NCI-H2227 (cell line): ENCODE measurements around the gene FASN.

Source experiments
- DNase-seq: peaks from one replicate; lab custom pipeline; 2025; ENCODE audit not compliant: unreplicated experiment; lab: John Stamatoyannopoulos, UW

Gene FASN

GRCh38 chr17:82103553-82104451, 5.8 kb upstream of the FASN start:
- DNase-seq: no peak

DNA sequence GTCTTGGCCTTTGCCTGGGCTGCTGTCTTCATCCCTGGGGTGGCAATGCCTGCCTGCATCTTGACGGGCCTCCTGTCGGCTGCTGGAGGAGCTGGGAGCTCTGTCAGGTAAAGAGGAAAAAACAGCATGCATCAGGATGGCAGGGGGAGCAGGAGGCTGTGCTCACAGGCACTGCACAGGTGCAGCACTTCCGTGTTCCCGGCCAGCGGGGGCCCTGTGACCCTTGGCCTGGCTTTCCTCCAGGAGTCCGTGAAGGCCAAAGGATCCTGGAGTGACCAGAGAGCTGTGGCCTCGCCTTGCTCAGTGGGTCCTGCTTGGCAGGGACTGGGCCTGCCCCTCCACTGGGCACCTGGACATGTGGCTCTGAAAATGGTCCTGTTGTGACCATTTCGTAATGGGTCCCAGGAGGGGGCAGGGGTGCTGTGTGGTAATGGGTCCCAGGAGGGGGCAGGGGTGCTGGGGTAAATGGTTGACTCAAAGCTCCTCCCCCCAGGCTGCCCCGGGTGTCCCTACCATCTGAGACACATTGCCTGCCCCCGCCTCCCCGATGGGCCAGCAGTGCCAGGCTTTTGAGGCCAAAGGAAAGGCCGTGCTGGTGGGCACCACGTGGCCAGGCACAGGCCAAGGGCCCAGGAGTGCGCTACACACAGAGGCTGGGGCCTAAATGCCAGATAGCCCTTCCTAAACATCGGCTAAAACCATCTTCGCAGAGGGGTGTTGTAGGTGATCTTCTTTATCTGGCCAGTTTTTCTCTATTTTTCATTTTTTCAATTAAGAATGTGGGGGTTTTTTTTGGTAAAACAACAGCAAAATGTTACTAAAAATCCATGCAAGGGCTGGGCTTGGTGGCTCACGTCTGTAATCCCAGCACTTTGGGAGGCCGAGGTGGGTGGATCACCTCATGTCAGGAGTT, 4.0 kb upstream of the FASN start:
- no peak for DNase-seq

GRCh38 chr17:82101301-82101715, 3.3 kb upstream of the FASN start:
- no peak for DNase-seq

- no peak for DNase-seq
Observed at GRCh38 chr17:82100502-82101298, 2.7 kb upstream of the FASN start.

DNA sequence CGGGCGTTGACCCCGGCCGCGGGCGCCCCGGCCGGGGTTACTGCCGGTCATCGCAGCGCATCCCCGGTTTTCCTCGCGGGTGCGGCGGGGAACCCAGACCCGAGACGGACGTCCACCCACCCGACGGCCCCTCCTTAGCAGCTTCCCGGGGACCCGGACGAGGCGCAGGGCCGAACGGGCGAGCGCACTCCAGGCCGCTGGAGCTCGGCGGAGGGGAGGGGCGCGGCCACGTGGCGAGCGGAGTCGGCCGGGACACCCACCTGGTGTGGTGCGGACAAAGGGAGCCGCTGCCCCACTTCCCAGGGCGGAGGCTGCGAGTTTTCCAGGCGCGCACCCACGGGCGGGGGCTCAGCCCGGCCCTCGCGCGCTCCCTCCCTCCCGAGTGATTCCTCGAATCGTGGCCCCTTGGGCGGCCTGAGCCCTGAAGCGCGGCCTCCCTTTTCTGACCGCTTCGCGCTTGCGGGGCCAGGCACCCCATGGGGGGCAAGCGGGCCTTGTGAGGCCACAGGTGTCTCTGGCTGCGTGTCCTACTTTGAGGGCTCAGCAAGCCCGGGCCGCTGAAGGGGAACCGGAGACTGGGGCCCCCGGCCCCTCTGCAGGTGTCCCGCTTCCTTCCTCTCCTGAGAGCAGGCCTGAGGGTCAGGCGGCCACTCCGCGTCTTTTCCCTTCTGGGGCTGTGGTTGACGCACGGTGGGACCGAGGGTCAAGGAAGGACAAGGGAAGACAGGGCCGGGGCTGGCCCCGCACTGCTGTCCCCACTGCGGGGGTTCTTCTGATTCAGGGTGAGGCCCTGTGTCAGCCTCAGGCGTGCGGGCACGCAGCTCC, 1.1 kb upstream of the FASN start:
- DNase-seq: peak; percentile 57

GRCh38 chr17:82097919-82098168, 192 bp downstream of the FASN start:
- DNase-seq: no peak

DNA sequence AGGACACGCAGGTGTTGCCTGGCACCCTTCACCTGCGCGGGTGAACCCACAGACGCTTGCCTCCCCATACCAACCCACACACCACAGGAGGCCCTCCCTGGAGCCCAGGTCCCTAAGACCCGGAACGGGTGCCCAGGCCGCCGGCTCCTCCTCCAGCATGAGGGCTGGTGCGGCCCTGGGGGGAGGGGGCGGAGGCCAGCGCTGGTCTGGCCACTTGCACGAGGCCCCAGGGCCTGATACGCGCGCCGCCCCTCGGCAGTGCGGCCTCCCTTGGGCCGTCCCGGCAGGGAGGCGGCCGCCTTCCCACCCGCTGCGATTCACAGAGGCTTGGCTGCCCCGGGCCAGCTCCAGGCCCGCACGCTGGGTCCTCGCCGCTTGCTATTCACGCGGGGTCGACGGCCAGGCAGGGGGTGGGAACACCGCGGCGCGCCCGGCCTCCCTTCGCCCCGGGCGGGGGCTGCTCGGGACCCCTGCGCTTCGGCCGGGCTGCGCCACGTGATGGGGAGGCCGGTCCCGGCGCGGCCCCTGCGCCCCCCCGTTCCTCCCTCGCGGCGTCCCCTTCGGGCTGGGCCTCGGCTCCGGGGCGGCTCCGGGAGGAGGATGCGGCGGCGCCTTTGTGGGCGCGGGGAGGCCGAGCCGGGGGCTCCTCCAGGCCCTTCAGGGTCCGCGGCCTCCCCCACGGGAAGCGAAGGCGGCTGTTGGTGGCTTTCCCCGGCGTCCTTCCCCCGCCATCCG, 685 bp downstream of the FASN start:
- DNase-seq: peak; percentile 66

DNA sequence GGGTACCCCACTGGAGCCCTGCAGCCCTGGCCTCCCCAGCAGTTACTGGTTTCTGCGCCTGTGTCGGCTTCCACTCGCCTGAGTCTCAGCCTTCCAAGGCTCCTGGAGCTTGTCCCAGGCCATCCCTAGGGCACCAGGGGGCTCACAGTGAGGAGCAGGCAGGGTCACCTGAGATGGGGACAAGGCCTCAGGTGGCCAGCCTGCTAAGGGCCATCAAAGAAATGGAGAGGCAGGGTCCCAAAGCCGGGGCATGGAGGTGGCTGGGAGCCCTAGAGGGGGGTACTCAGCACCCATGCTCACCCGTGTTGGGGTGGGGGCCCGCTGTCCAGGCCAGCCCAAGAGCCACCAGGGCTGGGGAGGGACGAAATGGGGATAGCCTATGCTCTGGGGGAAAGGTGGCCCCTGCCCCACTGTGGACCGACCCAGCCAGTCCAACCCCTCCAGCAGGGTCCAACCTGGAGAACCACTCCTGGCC, 1.3 kb downstream of the FASN start:
- DNase-seq: no peak

GRCh38 chr17:82095777-82096708, 2.0 kb downstream of the FASN start:
- no peak for DNase-seq

- DNase-seq: no peak
Observed at GRCh38 chr17:82094931-82095776, 2.9 kb downstream of the FASN start.

GRCh38 chr17:82092995-82093751, 4.9 kb downstream of the FASN start:
- DNase-seq: no peak

DNA sequence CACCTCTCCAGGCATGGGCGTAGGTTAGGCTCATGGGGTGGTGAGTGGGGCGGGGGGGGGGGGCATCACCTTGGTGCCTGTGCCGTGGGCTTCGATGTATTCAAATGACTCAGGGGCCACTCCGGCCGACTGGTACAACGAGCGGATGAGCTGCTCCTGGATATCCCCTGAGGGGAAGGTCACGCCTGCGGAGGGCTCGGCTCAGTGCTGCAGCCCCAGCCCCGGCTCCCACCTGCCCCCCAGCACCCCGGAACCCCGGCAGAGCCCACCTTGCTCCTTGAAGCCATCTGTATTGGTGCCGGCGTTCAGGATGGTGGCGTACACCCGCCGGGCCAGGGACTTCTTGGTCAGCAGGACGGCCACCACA, 5.4 kb downstream of the FASN start:
- DNase-seq: no peak

GRCh38 chr17:82092094-82092586, 5.9 kb downstream of the FASN start:
- no peak for DNase-seq

DNA sequence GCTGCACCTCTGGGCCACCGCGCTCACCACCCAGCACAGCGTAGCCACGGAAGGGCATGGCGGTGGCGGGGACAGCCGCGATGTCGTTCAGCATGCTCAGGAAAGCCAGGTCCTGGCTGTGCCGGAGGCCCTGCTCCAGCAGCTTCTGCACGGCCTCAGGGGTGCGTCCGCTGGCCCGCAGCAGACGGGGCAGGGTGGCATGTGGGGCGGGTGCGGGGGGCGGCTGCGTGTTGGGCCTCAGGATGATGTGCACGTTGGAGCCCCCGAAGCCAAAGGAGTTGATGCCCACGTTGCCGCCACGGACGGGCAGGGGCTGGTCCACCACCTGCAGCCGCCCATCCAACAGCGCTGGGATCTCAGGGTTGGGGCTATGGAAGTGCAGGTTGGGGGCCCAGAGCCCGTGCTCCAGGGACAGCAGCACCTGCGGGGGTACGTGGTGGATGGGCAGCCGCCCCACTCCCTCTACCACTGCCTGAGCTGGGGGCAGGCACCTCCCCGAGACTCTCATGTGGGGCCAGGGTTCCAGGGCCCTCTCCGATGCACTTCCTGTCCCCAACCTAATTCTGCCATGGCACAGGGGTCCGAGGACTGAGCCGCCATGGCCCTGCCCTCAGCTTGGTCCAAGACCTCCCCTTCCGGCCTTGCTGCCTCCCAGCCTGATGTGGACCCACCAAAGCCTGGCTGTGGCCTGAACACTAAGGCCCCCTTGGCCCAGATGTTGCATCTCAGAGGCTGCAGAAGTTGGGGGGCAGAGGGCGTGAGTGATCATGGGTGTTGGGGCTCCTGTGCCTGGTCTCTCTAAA, 6.6 kb downstream of the FASN start:
- DNase-seq: no peak

DNA sequence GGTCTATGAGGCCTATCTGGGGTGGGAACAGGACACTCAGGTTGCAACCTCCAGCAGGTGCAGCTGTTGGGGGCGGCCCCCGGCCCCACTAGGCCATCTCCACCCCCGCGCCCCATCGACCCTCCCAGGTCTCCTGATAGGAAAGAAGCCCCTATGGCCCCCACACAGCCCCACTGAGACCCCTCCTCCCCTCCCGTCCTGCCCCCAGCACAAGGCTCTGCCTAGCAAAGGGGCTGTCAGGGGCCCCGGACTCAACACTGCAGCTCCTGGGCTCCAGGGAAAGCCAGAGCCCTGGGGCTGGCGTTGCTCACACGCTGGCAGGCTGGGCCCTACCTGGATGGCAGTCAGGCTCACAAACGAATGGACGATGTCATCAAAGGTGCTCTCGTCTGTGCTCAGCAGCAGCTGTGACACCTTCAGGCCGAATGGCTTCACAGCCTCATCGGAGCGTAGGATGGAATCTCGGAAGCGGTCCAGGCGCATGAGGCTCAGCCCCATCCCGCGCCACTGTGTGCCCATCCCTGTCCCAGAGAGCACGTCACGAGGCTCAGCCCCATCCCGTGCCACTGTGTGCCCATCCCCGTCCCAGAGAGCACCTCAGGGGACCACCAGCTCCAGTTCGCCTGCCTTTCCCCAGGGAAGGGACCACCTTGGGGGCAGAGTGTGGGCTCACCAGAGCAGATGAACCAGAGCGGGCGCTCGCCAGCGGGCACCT, 7.3 kb downstream of the FASN start:
- no peak for DNase-seq
